GM18951 (cell line): Measurements from ENCODE around the gene CAMK1.
"Not testable (repeated sequence)": the region's sequence is repeated elsewhere in the genome, so short reads cannot be mapped to it uniquely, and the experiment has no call there.

Experiments
- POLR2A ChIP-seq: IDR thresholded peaks from 4 replicates; pipeline ENCODE4 v1.6.1; 2011; ENCODE audit warnings: mild to moderate bottlenecking; ENCODE audit not compliant: insufficient read length, insufficient read depth; ENCODE audit errors: extremely low read depth
- in situ Hi-C: fragments of 300-500 bp; cut with MboI; formaldehyde crosslinking; loops from one replicate; pipeline ENCODE4 v1.12.0; 2022; ENCODE audit warnings: low sequenced_read_pairs, mixed read lengths, inconsistent platforms; ENCODE audit not compliant: unreplicated experiment

Gene CAMK1

DNA sequence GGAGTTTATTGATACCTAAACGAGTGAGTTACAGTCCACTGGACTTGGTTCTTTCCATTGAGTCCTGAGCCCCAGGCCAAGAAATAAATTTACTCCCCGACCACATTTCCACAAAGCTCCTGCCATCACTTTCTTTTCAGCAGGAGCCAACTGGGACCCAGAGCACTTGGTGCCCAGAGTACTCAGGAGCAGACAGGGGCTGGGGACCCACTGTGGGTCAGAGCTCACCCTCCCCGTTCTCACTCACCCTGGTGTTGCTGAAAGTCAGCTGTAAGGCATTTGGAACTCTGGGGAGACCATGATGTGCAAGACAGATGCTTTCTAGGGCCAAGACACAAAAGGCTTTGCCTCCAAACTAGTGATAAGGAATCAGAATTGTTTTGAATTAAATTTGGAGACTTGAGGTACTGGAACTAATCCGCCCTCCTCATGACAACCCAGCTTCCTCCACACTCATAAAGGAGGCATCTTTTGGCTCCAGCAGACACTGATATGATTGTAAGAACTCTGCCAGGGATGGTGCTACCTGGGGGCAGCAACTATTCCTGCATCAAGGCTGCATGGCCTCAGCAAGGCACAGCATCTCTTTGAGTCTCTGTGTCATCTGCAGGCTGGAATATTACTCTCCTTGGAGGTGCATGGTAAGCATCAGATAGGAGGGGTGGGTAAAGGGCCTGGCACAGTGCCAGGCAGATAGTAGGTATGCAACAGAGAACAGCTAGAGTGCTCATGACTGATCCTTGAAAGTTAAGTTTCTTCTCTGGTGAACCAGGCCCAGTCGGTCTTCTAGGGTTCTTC, 7.3 kb upstream of the CAMK1 start:
- TF ChIP-seq POLR2A: no peak
- in situ Hi-C loops: no loop called here

DNA sequence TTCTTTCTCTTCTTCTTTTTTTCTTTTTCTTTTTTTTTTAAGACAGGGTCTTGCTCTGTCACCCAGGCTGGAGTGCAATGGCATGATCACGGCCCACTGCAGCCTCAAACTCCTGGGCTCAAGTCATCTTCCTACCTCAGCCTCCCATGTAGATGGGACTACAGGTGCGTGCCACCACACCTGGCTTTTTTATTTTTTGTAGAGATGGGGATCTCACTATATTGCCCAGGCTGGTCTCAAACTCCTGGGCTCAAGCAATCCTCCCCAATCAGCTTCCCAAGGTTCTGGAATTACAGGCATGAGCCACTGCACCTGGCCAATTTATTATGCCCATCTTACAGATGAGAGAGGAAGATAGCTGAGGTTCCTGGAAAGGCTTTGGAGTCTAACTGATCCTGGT, 1.3 kb upstream of the CAMK1 start:
- in situ Hi-C loops: not testable (repeated sequence)

GRCh38 chr3:9770276-9770812, 597 bp upstream of the CAMK1 start:
- no peak for TF ChIP-seq POLR2A
- in situ Hi-C loops: no loop called here

GRCh38 chr3:9769012-9769411, 735 bp downstream of the CAMK1 start:
- no peak for TF ChIP-seq POLR2A
- in situ Hi-C loops: no loop called here

GRCh38 chr3:9768141-9768775, 1.5 kb downstream of the CAMK1 start:
- in situ Hi-C loops: no loop called here
- no peak for TF ChIP-seq POLR2A

DNA sequence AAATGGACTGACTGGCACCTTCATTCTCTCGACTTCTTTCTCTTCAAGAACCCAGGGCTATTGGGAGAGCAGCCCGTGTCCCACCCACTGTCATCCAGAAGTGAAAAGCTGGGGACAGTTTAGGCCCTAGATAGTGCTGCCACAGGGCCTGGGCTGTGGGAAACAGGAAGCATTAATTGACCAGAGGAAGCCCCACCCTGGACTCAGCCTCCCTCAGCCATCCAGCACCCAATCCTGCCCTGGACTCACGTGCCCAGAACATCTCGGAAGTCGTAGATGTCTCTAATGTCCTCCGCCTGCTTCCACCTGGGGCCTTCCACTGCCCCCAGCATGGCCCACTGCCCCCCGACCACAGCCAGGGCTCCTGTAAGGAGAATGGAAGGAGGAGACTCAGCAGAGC, 2.3 kb downstream of the CAMK1 start:
- in situ Hi-C loops: no loop called here
- TF ChIP-seq POLR2A: no peak

DNA sequence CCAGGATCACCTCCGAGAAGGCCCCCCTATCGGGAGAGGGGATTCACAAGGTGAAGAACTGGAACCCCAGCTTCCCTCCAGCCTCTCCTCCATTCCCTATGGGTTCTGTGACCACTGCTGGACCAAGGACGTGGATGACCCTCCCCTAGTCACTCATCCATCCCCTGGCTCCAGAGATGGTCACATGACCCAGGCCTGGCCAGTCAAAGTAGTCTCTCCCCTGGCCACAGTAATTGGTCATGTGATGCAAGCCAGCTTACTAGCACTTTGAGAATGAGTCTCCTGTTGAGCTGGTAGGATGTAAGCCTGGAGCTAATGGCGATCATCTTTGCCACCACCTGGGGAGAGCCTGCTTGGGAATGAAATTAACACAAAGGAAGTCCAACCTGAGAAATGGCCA, 3.9 kb downstream of the CAMK1 start:
- no peak for TF ChIP-seq POLR2A
- in situ Hi-C loops: no loop called here

DNA sequence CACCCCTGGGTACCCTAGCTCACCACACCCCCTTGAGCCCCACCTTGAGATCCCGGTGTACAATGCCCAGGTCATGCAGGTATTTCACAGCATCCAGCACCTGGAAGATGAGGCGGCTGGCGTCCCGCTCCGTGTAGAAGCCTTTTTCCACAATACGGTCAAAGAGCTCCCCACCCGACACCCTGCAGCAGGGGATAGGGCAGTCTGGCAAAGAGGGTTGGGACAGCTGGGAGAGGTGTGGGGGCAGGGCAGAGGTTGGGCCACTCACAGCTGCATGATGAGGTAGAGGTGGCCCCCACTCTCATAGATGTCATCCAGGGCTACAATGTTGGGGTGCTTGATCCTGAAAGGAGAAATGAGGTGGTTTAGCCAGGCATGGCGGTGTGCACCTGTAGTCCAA, 6.9 kb downstream of the CAMK1 start:
- in situ Hi-C loops: no loop called here

GRCh38 chr3:9761919-9762318, 7.8 kb downstream of the CAMK1 start:
- in situ Hi-C loops: no loop called here
- no peak for TF ChIP-seq POLR2A

More for the DNA sequence above, 6.9 kb downstream of the CAMK1 start:
- TF ChIP-seq POLR2A: no peak

DNA sequence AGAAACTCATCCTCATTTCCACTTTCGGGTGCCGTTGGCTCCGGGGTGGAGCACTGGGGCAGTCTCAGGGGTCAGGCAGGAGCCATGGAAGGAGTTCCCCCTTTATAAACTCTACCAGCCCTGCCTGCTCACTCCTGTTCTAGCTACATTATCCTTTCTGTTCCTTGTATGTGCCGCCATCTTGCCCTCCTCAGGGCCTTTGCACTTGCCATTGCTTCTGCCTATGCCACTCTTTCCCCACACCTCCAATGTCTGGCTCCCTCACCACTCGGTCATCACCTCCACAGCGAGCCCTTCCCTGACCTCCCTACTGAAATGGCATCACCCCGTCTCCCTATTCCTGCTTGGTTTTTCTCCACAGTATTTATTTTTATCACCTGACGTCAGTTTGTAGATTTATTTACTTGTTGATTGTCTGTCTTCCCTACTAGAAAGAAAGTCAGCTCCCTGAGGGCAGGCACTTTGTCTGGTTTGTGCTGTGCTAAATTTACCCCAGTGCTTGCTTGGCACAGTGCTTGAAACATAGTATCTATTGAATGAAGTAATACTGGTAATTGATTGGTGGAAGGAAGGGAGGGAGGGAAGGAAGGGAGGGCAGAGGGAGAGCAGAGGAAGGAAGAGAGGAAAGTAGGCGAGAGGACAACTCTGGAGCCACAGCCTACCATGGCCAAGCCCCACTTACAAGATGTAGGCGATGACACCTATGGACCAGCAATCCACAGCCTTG, 8.8 kb downstream of the CAMK1 start:
- no peak for TF ChIP-seq POLR2A
- in situ Hi-C loops: no loop called here

DNA sequence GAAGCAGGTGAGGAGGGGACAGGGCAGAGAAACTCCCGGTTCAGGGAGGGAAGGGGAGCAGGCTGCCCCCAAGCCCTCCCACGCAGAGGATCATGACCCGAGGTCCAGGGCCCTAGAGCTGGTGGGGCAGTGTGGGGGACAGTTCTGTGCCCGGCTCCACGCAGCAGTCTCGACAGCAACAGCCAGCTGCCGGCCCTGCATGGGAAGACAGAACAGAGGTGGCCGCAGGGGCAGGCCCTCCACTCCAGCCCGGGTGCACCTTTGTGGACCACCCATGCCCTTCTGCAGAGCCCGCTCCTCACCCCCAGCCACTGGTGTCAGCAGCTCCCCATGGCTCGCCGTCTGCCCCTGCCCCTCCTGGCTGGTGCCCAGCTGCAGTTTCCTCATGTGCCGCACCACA, 12.3 kb downstream of the CAMK1 start:
- TF ChIP-seq POLR2A: no peak
- in situ Hi-C loops: no loop called here

GRCh38 chr3:9754678-9755077, 15.1 kb downstream of the CAMK1 start:
- in situ Hi-C loops: no loop called here
- TF ChIP-seq POLR2A: no peak

GRCh38 chr3:9750556-9751411, 19.0 kb downstream of the CAMK1 start:
- in situ Hi-C loops: no loop called here
- TF ChIP-seq POLR2A: no peak
